PFSK-1 (cell line): ENCODE data around the gene FIGNL2.

Experiments
- POLR2AphosphoS5 ChIP-seq: IDR thresholded peaks from 2 replicates; pipeline ENCODE4 v1.6.1; 2012; ENCODE audit warnings: low read depth, mild to moderate bottlenecking, control low read depth, low read length, moderate library complexity
- TF ChIP-seq, protein P1 (sequence below), 2 experiments: IDR thresholded peaks; 2 replicates each; pipeline versions ENCODE4 v1.6.1 to v1.8.0; 2011 to 2012; ENCODE audit warnings: low read depth in 2 of 2, low read length in 2 of 2, control low read depth in 1 of 2, inconsistent platforms in 1 of 2, mild to moderate bottlenecking in 1 of 2, moderate library complexity in 1 of 2; ENCODE audit not compliant: insufficient read depth in 1 of 2

DNA sequence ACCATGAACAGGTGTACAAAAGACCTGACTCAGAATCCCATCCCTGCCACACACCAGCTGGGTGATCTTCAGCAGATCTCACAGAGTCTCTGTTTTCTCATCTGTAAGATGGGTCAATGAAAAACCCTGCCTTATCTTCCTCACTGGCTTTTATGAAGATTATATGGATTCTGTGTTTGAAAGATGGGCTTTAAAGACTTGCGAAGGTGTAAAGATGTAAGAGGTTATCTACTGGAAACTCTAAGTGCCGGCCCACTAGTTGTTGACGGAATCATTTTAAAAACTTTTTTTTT is 24.1 kb upstream of the FIGNL2 start:
- no peak for TF ChIP-seq POLR2AphosphoS5
- TF ChIP-seq, protein P1, sequence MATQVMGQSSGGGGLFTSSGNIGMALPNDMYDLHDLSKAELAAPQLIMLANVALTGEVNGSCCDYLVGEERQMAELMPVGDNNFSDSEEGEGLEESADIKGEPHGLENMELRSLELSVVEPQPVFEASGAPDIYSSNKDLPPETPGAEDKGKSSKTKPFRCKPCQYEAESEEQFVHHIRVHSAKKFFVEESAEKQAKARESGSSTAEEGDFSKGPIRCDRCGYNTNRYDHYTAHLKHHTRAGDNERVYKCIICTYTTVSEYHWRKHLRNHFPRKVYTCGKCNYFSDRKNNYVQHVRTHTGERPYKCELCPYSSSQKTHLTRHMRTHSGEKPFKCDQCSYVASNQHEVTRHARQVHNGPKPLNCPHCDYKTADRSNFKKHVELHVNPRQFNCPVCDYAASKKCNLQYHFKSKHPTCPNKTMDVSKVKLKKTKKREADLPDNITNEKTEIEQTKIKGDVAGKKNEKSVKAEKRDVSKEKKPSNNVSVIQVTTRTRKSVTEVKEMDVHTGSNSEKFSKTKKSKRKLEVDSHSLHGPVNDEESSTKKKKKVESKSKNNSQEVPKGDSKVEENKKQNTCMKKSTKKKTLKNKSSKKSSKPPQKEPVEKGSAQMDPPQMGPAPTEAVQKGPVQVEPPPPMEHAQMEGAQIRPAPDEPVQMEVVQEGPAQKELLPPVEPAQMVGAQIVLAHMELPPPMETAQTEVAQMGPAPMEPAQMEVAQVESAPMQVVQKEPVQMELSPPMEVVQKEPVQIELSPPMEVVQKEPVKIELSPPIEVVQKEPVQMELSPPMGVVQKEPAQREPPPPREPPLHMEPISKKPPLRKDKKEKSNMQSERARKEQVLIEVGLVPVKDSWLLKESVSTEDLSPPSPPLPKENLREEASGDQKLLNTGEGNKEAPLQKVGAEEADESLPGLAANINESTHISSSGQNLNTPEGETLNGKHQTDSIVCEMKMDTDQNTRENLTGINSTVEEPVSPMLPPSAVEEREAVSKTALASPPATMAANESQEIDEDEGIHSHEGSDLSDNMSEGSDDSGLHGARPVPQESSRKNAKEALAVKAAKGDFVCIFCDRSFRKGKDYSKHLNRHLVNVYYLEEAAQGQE (IDR thresholded peaks at IDR 0.05; ENCODE audit: insufficient read depth in 1 of 2, low read depth in 2 of 2, low read length in 2 of 2) = no peak
